Measurements from ENCODE around the gene ZNF844.

GRCh38 chr19:12092065-12092867 lies 27.7 kb downstream of the ZNF844 start:
- TF ChIP-seq GABPA (IDR thresholded peaks at IDR 0.05; ENCODE audit: borderline replicate concordance, insufficient read depth, low read length): no peak
- peak; percentile 74 to 95 for TF ChIP-seq POLR2A (IDR thresholded peaks at IDR 0.05; ENCODE audit: control extremely low read depth in 1 of 2, low read depth in 2 of 2, low read length in 2 of 2)
- no peak for TF ChIP-seq CTCF (IDR thresholded peaks at IDR 0.05; ENCODE audit: control extremely low read depth in 1 of 3, insufficient read depth in 1 of 3, low read depth in 1 of 3, low read length in 3 of 3)
- TF ChIP-seq USF2 (IDR thresholded peaks at IDR 0.05; ENCODE audit: low read length): no peak
- TF ChIP-seq MAFK (IDR thresholded peaks at IDR 0.05; ENCODE audit: low read depth, low read length): no peak
- TF ChIP-seq ATF2 (IDR thresholded peaks at IDR 0.05; ENCODE audit: low read length): no peak
- TF ChIP-seq EZH2 (IDR thresholded peaks at IDR 0.05; ENCODE audit: low read depth, low read length, severe bottlenecking): no peak
- no peak for TF ChIP-seq TCF12 (IDR thresholded peaks at IDR 0.05; ENCODE audit: low read depth, low read length)
- peak; percentile 94 for TF ChIP-seq TAF1 (IDR thresholded peaks at IDR 0.05; ENCODE audit: low read depth, low read length)
- no peak for TF ChIP-seq RBBP5 (IDR thresholded peaks at IDR 0.05; ENCODE audit: borderline replicate concordance, low read depth, low read length)
- peak; percentile 77 for TF ChIP-seq POLR2AphosphoS5 (IDR thresholded peaks at IDR 0.05; ENCODE audit: low read depth, low read length)
- no peak for TF ChIP-seq EGR1 (IDR thresholded peaks at IDR 0.05; ENCODE audit: borderline replicate concordance, low read depth, low read length)
- TF ChIP-seq JUND (IDR thresholded peaks at IDR 0.05; ENCODE audit: low read length): no peak

All from H1 (cell line).